ENCODE data around the gene H2BK1. TPM values are rescaled to one million over a fixed set of nuclear protein-coding genes. Genes with fewer than 3 reads are reported as not detected.

Gene H2BK1
- total and polyA plus RNA-seq, 10 donors = 0.24 TPM; not detected in 9

DNA sequence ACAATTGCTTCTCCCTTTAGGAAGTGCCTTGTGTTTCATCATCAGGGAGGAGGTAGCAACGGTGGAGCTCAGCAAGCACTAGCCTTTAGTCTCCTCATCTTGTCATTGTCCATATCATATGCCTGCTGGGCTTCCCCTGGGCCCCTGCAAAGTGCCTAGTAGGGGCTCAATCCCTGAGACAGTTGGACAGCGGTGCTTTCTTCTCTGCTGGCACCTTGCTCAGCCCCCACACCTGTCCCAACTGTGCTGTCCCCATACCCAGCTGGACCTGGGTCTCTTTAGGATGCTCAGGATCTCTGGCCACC lies 32.7 kb upstream of the H2BK1 start:
- Histone ChIP-seq H3K4me1 (peaks cover 37 to 64% (median 46%) of the 10 kb centered on the region in 6 donors), H3K9me3 (no peaks in the 10 kb centered on the region), H3K4me3 (peak overlapping the region in 4 of 8 donors; percentile 25 to 58 (median 30)), H3K27ac (peak overlapping the region in 2 of 8 donors; percentile 26 to 38), H3K27me3 (replicated peaks in 1 of 7) (peaks cover 0 to 44% (median 10%) of the 10 kb centered on the region in 7 donors), H3K36me3 (peaks cover 0 to 43% (median 20%) of the 10 kb centered on the region in 6 donors)
- DNase-seq = no peak
- 39 to 44% (median 43%) methylated on average over 2 of the region's 2 CpGs for WGBS, 5 donors
- TF ChIP-seq, protein P1, sequence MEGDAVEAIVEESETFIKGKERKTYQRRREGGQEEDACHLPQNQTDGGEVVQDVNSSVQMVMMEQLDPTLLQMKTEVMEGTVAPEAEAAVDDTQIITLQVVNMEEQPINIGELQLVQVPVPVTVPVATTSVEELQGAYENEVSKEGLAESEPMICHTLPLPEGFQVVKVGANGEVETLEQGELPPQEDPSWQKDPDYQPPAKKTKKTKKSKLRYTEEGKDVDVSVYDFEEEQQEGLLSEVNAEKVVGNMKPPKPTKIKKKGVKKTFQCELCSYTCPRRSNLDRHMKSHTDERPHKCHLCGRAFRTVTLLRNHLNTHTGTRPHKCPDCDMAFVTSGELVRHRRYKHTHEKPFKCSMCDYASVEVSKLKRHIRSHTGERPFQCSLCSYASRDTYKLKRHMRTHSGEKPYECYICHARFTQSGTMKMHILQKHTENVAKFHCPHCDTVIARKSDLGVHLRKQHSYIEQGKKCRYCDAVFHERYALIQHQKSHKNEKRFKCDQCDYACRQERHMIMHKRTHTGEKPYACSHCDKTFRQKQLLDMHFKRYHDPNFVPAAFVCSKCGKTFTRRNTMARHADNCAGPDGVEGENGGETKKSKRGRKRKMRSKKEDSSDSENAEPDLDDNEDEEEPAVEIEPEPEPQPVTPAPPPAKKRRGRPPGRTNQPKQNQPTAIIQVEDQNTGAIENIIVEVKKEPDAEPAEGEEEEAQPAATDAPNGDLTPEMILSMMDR (IDR thresholded peaks at IDR 0.05 in 8 of 11, conservative IDR thresholded peaks at IDR 0.05 in 3 of 11) = no peak
- TF ChIP-seq POLR2AphosphoS5 (IDR thresholded peaks at IDR 0.05) = no peak
- no peak for TF ChIP-seq POLR2A (IDR thresholded peaks at IDR 0.05)
- intact Hi-C loops (cut with DNase I; ENCODE audit: low total_unique reads) = loop anchor here (10.0 kb wide), 1 partner anchor 62 kb away; no protein-coding TSS in a partner anchor

DNA sequence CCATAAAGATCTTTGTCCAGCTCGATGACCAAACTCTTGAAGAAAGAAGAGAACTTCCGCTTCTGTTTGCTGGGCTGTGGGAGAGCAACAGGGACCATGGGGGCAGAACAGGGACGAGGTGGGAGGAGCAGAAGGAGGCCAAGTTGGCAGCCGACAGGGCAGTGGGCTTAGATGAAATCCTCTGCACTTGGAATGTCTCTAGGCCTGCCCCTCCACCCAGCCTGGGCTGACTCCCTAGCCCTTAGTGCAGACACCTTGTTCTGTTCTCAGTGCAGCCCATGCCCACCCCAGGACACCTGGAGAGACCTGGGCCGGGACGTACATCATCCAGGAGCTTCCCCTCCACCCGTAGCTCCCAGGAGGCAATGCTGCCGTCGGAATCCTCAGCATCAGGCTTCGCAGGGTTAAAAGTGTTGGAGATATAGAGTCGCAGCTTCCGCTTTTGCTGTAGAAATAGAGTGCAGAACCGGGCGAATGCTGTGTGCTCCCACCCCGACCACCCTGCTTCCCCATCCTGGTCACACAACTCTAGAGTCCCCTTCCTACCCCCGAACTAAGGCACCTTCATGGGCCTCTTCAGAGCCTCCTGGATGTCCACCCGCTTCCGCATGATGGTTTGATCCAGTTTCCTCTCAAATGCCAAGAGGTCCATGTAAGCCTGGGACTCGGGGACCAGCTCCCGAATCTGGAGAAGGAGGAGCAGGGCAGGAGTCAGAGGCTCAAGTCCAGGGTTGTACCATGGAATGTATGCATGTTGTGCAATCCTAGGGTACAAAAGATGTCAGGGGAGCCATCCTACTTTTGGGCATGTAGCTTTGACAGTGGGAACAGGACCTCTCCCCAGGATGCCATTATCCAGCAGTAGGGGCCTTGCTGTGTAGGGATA lies 32.1 kb upstream of the H2BK1 start:
- TF ChIP-seq POLR2AphosphoS5 (IDR thresholded peaks at IDR 0.05) = no peak
- TF ChIP-seq, protein P1 (IDR thresholded peaks at IDR 0.05 in 8 of 11, conservative IDR thresholded peaks at IDR 0.05 in 3 of 11) = no peak
- TF ChIP-seq POLR2A (IDR thresholded peaks at IDR 0.05) = no peak
- WGBS, 5 donors = 66 to 73% (median 73%) methylated on average over 19 to 20 of the region's 20 CpGs
- intact Hi-C loops (cut with DNase I; ENCODE audit: low total_unique reads) = loop anchor here (10.0 kb wide), 1 partner anchor 62 kb away; no protein-coding TSS in a partner anchor
- peaks cover 0 to 49% (median 26%) of the 10 kb centered on the region in 6 donors for H3K36me3 ChIP-seq
- H3K4me1 ChIP-seq = peaks cover 33 to 60% (median 40%) of the 10 kb centered on the region in 6 donors
- H3K4me3 ChIP-seq = no peak overlapping the region
- peaks cover 0 to 38% (median 10%) of the 10 kb centered on the region in 7 donors for H3K27me3 ChIP-seq (replicated peaks in 1 of 7)
- no peak for DNase-seq
- H3K27ac ChIP-seq = no peak overlapping the region
- no peaks in the 10 kb centered on the region for H3K9me3 ChIP-seq

- TF ChIP-seq POLR2AphosphoS5 (IDR thresholded peaks at IDR 0.05) (peak; percentile 8 to 54 (median 19)), POLR2A (IDR thresholded peaks at IDR 0.05) (no peak)
- Histone ChIP-seq H3K27me3 (replicated peaks in 1 of 7) (peaks cover 0 to 32% (median 10%) of the 10 kb centered on the region in 7 donors), H3K9me3 (no peaks in the 10 kb centered on the region), H3K4me1 (peaks cover 27 to 53% (median 35%) of the 10 kb centered on the region in 6 donors), H3K4me3 (no peak overlapping the region), H3K27ac (no peak overlapping the region), H3K36me3 (peaks cover 0 to 56% (median 33%) of the 10 kb centered on the region in 6 donors)
- DNase-seq = peak; percentile 71
- intact Hi-C loops (cut with DNase I; ENCODE audit: low total_unique reads) = loop anchor here (10.0 kb wide), 1 partner anchor 63 kb away; no protein-coding TSS in a partner anchor
- WGBS, 5 donors = 90 to 98% (median 92%) methylated on average over 9 of the region's 9 CpGs
These were observed 31.4 kb upstream of the H2BK1 start for GRCh38 chr7:151241755-151242096.

- Histone ChIP-seq H3K27ac (no peak overlapping the region), H3K27me3 (replicated peaks in 1 of 7) (peaks cover 0 to 26% (median 10%) of the 10 kb centered on the region in 7 donors), H3K9me3 (no peaks in the 10 kb centered on the region), H3K4me3 (no peak overlapping the region), H3K4me1 (peaks cover 27 to 47% (median 33%) of the 10 kb centered on the region in 6 donors), H3K36me3 (peaks cover 0 to 62% (median 39%) of the 10 kb centered on the region in 6 donors)
- TF ChIP-seq, protein P1 (IDR thresholded peaks at IDR 0.05 in 8 of 11, conservative IDR thresholded peaks at IDR 0.05 in 3 of 11) = no peak
- no peak for TF ChIP-seq POLR2A (IDR thresholded peaks at IDR 0.05)
- intact Hi-C loops (cut with DNase I; ENCODE audit: low total_unique reads) = loop anchor here (10.0 kb wide), 1 partner anchor 64 kb away; no protein-coding TSS in a partner anchor
- DNase-seq = peak; percentile 65
- 95 to 98% (median 96%) methylated on average over 7 of the region's 7 CpGs for WGBS, 5 donors
These were observed 30.9 kb upstream of the H2BK1 start for GRCh38 chr7:151240942-151241754.

All from spleen (tissue), 11 donors.